Psoas muscle (tissue), 8 donors: ENCODE measurements around the gene PKD2. TPM values are rescaled to one million over a fixed set of nuclear protein-coding genes. Genes with fewer than 3 reads are reported as not detected.

Experiments
- ATAC-seq, 4 donors: fragments of 200-7000 bp; cut with Tn5 transposase; one replicate each; pipeline ENCODE4 v1.9.1; 2020; ENCODE audit warnings: moderate library complexity in 3 of 4, mild to moderate bottlenecking in 2 of 4
- DNase-seq, 2 donors: peaks; one replicate each; pipeline ENCODE4 v3.0.0-alpha.2; 2020
- H3K27ac ChIP-seq: fragments of 200-600 bp; one replicate; pipeline ENCODE4 v1.8.0; 2022
- H3K27me3 ChIP-seq, 3 donors: fragments of 200-600 bp in 1 of 3; one replicate each; pipeline versions ENCODE4 v1.6.1 to v1.8.0; 2013 to 2022; ENCODE audit warnings: low read length in 2 of 3, mild to moderate bottlenecking in 2 of 3, moderate library complexity in 1 of 3; ENCODE audit not compliant: insufficient read depth in 3 of 3
- H3K36me3 ChIP-seq, 2 donors: fragments of 200-600 bp in 1 of 2; one replicate each; pipeline versions ENCODE4 v1.6.1 to v1.8.0; 2013 to 2022; ENCODE audit warnings: low read depth in 1 of 2, mild to moderate bottlenecking in 1 of 2, moderate library complexity in 1 of 2; ENCODE audit not compliant: insufficient read depth in 1 of 2
- H3K4me1 ChIP-seq: fragments of 200-600 bp; one replicate; pipeline ENCODE4 v1.8.0; 2022
- H3K4me3 ChIP-seq: fragments of 200-600 bp; one replicate; pipeline ENCODE4 v1.8.0; 2022; ENCODE audit warnings: mild to moderate bottlenecking
- H3K9me3 ChIP-seq: fragments of 200-600 bp; one replicate; pipeline ENCODE4 v1.8.0; 2022
- CTCF ChIP-seq: fragments of 200-600 bp; IDR thresholded peaks from one replicate; pipeline ENCODE4 v1.8.0; 2022; ENCODE audit warnings: antibody characterized with exemption
- WGBS, 3 donors: extraction: QIAGEN DNeasy Blood & Tissue Kit; methylation state at CpG; one replicate each; pipeline versions ENCODE4 v1.1.6 to v1.1.7; 2013; 5-methylcytosine and 5-hydroxymethylcytosine counted together
- intact Hi-C, 2 donors: fragments of 100-400 bp; cut with DNase I; formaldehyde crosslinking; loops; one replicate each; pipeline versions ENCODE4 v1.11.0 to v1.14.2; 2022
- polyA plus RNA-seq, 3 donors: library from polyadenylated mRNA; stranded (reverse); fragments of 200-250 nt; gene quantifications; one replicate each; pipeline ENCODE4 v1.2.3, GENCODE V29; 2013
- total RNA-seq, 4 donors: library from RNA; stranded (reverse); fragmentation: NEBNext Ultra II Directional in 2 of 4; extraction: Animal tissue kit (Norgen Biotek cat#: 25700) in 2 of 4; gene quantifications; one replicate each; pipeline versions ENCODE4 v1.2.1 to v1.2.4, GENCODE V29; 2021 to 2023
- donor health status: healthy with polysubstance abuse.
- donor health status: DM: no; HTN: no; CAD: no; lungs with moderate emphysema.
- donor health status: Bipolar disorder and iron deficiency.
- donor health status: healthy.
- donor health status: DM: yes; HTN: yes; CAD: no.
- donor health status: DM: no; HTN: no; CAD: no.
- donor health status: DM: no; HTN: no; CAD: no.
- donor health status: DM: yes; HTN: yes; CAD: no.

PKD2 gene
- total and polyA plus RNA-seq, 7 donors = 2.1 to 8.3 (median 2.9) TPM

GRCh38 chr4:88077911-88078524, 70.6 kb downstream of the PKD2 start:
- no peak overlapping the region for H3K4me3 ChIP-seq
- intact Hi-C loops = no loop called here
- no peak for TF ChIP-seq CTCF
- H3K27me3 ChIP-seq = no peaks in the 10 kb centered on the region
- DNase-seq (no peak), ATAC-seq (no peak)
- H3K9me3 ChIP-seq = no peaks in the 10 kb centered on the region
- H3K36me3 ChIP-seq = peaks cover 0 to 35% of the 10 kb centered on the region in 2 donors
- H3K4me1 ChIP-seq = no peaks in the 10 kb centered on the region
- no peak overlapping the region for H3K27ac ChIP-seq
- WGBS, 3 donors = 64 to 81% (median 76%) methylated on average over 7 of the region's 7 CpGs

GRCh38 chr4:88078579-88078978, 71.1 kb downstream of the PKD2 start:
- Histone ChIP-seq H3K9me3 (no peaks in the 10 kb centered on the region), H3K4me3 (no peak overlapping the region), H3K36me3 (peaks cover 0 to 35% of the 10 kb centered on the region in 2 donors), H3K27ac (no peak overlapping the region), H3K27me3 (no peaks in the 10 kb centered on the region), H3K4me1 (no peaks in the 10 kb centered on the region)
- no peak for TF ChIP-seq CTCF
- intact Hi-C loops = no loop called here
- 72 to 99% (median 96%) methylated on average over 2 of the region's 2 CpGs for WGBS, 3 donors
- ATAC-seq = no peak
- DNase-seq = no peak

- Histone ChIP-seq H3K36me3 (peaks cover 0 to 22% of the 10 kb centered on the region in 2 donors), H3K27ac (no peak overlapping the region), H3K4me3 (no peak overlapping the region), H3K4me1 (no peaks in the 10 kb centered on the region), H3K9me3 (no peaks in the 10 kb centered on the region), H3K27me3 (no peaks in the 10 kb centered on the region)
- WGBS, 3 donors = 84 to 91% (median 89%) methylated on average over 1 of the region's 1 CpG
- ATAC-seq (no peak), DNase-seq (no peak)
- intact Hi-C loops = no loop called here
- TF ChIP-seq CTCF = no peak
These were observed 73.2 kb downstream of the PKD2 start for GRCh38 chr4:88080626-88081025.

GRCh38 chr4:88087004-88087403, 79.6 kb downstream of the PKD2 start:
- TF ChIP-seq CTCF = no peak
- intact Hi-C loops = no loop called here
- 94 to 98% (median 97%) methylated on average over 1 of the region's 1 CpG for WGBS, 3 donors
- no peak for ATAC-seq
- Histone ChIP-seq H3K9me3 (no peaks in the 10 kb centered on the region), H3K4me3 (no peak overlapping the region), H3K4me1 (peaks cover 8% of the 10 kb centered on the region), H3K27me3 (no peaks in the 10 kb centered on the region), H3K27ac (no peak overlapping the region), H3K36me3 (no peaks in the 10 kb centered on the region)
- DNase-seq = no peak

GRCh38 chr4:88090898-88091297, 83.5 kb downstream of the PKD2 start:
- TF ChIP-seq CTCF = no peak
- no peaks in the 10 kb centered on the region for H3K9me3 ChIP-seq

More at GRCh38 chr4:88090898-88091297, 83.5 kb downstream of the PKD2 start:
- Histone ChIP-seq H3K27ac (peak overlapping the region; percentile 42), H3K4me1 (peaks cover 8% of the 10 kb centered on the region), H3K36me3 (no peaks in the 10 kb centered on the region), H3K27me3 (no peaks in the 10 kb centered on the region), H3K4me3 (no peak overlapping the region)
- intact Hi-C loops = no loop called here
- ATAC-seq (peak in 2 of 4 donors; percentile 60 to 75), DNase-seq (no peak)
